ENCODE data around the gene CRB2.

Gene CRB2

DNA sequence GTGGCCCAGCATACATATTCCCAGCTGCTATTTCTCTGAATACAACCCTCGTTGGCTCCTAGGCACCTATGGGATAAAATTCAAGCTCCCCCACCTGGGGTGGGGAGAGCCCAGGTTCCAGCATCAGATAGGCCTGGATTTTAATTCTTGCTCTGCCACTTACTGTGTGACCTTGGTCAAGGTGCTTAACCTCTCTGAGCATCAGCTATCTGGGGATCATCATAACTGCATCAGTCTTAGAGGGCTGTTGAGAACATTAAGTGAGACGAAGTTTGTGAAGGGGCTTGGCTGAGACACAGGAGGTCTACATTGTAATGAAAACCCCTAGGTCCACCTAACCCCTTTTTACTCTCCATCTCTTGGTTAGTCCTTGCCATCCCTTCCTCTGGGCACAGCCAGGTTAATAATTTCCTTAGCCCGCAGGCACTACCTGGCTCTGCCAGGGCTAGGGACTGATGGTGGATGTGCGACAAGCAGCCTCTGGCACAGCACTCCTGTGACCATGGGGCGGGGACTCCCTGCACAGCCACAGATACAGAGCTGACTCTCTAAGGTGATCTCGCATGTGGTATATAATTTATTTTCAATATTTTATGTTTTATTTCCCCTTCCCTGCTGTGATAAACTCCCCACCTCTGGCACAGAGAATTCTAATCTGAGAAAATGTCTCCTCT is 68.7 kb downstream of the CRB2 start:
- DNase-seq, result no peak

DNA sequence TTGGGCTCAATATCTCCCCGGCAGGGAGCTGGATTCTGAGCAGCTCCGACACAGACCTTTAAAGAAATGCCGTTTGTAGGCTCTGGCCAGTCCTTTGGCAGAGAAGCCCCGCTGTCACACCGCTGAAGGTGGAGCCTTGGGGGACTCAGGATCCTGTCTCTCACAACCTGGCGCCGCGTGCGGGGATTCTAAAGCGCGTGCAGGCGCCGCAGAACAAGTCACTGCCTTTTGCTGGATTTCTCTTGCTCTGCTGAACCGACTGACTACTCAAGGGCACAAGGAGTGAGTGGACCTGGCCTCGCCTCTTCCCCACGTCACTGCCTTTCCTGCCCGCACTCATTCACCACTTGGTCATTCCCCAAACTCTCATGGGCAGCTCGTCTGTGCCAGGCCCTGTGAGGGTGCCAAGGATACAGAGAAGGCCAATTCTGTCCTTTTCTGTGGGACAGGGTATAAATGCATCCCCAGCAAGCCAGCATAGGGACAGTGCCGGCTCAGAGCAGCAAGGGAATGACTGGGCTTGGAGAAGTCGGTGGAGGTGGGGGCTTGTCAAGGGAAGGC is 69.3 kb downstream of the CRB2 start:
- DNase-seq, result no peak

DNA sequence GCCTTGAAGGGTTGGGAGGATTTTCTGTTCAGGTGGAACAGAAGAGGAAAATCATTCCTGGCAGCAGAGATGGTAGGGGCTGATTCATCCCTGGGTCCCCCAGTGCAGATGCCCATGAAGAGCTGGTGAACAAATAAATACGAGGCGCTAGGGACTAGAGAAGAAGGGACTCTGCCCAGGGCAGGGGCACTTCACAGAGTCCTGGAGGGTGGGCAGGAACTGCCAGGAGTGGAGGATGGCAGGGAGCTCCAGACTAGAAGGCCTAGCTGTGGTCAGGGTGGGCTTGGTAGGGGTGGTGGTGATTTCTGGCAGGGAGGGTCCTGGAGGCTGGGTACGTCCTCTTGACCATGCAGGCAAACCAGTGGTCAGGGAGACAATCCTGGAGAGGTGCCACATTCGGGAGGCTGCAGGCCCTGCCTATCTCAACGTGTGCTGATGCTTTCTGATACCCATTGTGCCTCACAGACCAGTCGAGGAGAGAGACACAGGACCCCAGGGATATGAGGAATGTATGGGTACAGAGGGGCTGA is 69.9 kb downstream of the CRB2 start:
- DNase-seq, result no peak

DNA sequence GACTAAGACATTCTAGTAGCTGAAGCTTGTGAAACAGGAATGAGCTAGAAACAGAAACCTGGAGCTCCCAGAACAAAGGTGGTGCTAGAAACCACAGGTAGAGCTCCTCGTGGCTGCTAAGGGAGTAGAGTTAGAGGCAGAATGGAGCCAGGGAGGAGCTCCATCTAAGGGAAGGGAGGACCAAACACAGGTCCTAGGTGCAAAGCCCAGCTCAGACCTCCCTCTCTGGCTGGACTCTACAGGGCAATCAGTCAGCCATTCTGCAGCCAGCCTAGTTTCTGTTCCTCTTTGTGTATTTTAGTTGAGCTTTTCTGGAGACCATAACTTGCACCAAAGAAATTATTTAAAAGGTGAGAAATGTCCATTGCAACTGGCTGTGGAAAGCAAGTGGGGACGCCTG is 70.4 kb downstream of the CRB2 start:
- DNase-seq, result no peak
